GM10248 (cell line): ENCODE results near the gene CLVS2.

Experiments used
- CTCF ChIA-PET: fragments of 300-600 bp; sonication (Branson Sonifier 250); formaldehyde crosslinking; extraction: SDS; loops from one replicate; lab custom pipeline; 2021; ENCODE audit warnings: antibody characterized with exemption; lab: Yijun Ruan, JAX
- POLR2A ChIA-PET: fragments of 350-650 bp; sonication (Branson Sonifier 250); formaldehyde crosslinking; extraction: SDS; loops from one replicate; lab custom pipeline; 2020; ENCODE audit warnings: antibody characterized with exemption; lab: Yijun Ruan, JAX
- DNase-seq: peaks from one replicate; pipeline ENCODE4 v3.0.0; 2012; ENCODE audit errors: extremely low spot score
- CTCF ChIP-seq: IDR thresholded peaks from 2 replicates; pipeline ENCODE4 v1.5.1; 2012; ENCODE audit warnings: mild to moderate bottlenecking, low read depth; ENCODE audit errors: extremely low read depth, missing control alignments, control extremely low read depth

CLVS2 gene

GRCh38 chr6:123036648-123037047 lies 40.6 kb downstream of the CLVS2 start:
- ChIA-PET CTCF (interaction anchor here (0.7 to 2.0 kb wide), 2 partner anchors 9 to 13 kb away, joined by 3 to 4 read pairs; no protein-coding TSS in a partner anchor), POLR2A (no interaction called here)
- DNase-seq, result no peak
- no peak for TF ChIP-seq CTCF

GRCh38 chr6:123039431-123039830 lies 43.4 kb downstream of the CLVS2 start:
- CTCF ChIA-PET, result interaction anchor here (1.0 to 1.1 kb wide), 2 partner anchors 11 to 17 kb away, joined by 3 read pairs; no protein-coding TSS in a partner anchor
- POLR2A ChIA-PET, result no interaction called here
- TF ChIP-seq CTCF, result no peak
- DNase-seq, result no peak

- CTCF ChIA-PET, result no interaction called here
- POLR2A ChIA-PET, result no interaction called here
- no peak for DNase-seq
- TF ChIP-seq CTCF, result no peak
Measured at GRCh38 chr6:123042401-123042800, 46.4 kb downstream of the CLVS2 start.

GRCh38 chr6:123044341-123044860 lies 48.4 kb downstream of the CLVS2 start:
- no peak for TF ChIP-seq CTCF
- no peak for DNase-seq
- ChIA-PET CTCF (no interaction called here), POLR2A (no interaction called here)

GRCh38 chr6:123053602-123054225 lies 57.7 kb downstream of the CLVS2 start:
- CTCF ChIA-PET, result no interaction called here

GRCh38 chr6:123055256-123055655 lies 59.2 kb downstream of the CLVS2 start:
- DNase-seq, result no peak
- CTCF ChIA-PET, result interaction anchor here (1.1 kb wide), 1 partner anchor 12 kb away, joined by 3 read pairs; no protein-coding TSS in a partner anchor
- POLR2A ChIA-PET, result no interaction called here
- TF ChIP-seq CTCF, result no peak

More at GRCh38 chr6:123053602-123054225, 57.7 kb downstream of the CLVS2 start:
- no peak for TF ChIP-seq CTCF
- no peak for DNase-seq
- POLR2A ChIA-PET, result no interaction called here
